Loucy (cell line): ENCODE results near the gene SFRP5.

Experiments used
- EZH2phosphoT487 ChIP-seq: fragments of 200-600 bp; IDR thresholded peaks from 2 replicates; pipeline ENCODE4 v1.6.1; 2018; ENCODE audit warnings: antibody characterized with exemption, mild to moderate bottlenecking, moderate library complexity, borderline replicate concordance
- TF ChIP-seq, protein P1 (sequence below): fragments of 200-600 bp; sonication (generic); conservative IDR thresholded peaks from 2 replicates; pipeline ENCODE4 v1.5.1; 2014; ENCODE audit warnings: mild to moderate bottlenecking, antibody characterized with exemption, low read length

DNA sequence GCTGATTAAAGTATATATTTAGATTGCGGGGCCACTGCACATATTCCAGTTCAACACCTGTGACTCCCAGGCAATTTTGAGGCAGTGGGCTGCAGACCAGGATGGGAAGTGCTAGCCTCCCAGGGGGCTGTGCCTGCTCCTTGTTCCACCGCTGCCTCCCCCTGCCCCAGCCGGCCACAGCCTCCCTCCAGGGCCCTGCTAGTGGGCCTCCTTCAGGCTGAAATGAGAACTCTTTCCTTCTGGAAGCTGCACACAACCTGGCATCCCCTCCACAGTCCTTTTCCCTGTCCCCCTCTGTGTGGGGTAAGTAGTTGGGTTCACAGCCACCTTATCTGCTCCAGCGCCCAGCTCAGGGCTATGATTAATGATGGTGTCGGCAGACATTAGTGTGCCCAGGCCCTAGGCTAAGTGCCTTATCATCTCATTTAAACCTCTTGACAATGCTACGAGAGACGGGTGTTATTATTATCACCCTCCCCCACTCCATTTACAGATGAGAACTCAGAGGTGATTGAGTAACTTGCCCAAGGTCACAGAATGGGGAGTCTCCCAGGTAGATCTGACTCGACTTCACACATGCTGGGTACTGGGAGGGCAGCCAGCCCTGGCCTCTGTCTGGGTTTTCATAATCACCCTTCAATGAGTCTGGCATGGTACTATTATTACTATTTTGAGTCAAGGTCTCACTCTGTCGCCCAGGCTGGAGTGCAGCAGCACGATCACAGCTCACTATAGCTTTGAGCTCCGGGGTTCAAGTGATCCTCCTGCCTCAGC, 10.8 kb upstream of the SFRP5 start:
- TF ChIP-seq, protein P1, sequence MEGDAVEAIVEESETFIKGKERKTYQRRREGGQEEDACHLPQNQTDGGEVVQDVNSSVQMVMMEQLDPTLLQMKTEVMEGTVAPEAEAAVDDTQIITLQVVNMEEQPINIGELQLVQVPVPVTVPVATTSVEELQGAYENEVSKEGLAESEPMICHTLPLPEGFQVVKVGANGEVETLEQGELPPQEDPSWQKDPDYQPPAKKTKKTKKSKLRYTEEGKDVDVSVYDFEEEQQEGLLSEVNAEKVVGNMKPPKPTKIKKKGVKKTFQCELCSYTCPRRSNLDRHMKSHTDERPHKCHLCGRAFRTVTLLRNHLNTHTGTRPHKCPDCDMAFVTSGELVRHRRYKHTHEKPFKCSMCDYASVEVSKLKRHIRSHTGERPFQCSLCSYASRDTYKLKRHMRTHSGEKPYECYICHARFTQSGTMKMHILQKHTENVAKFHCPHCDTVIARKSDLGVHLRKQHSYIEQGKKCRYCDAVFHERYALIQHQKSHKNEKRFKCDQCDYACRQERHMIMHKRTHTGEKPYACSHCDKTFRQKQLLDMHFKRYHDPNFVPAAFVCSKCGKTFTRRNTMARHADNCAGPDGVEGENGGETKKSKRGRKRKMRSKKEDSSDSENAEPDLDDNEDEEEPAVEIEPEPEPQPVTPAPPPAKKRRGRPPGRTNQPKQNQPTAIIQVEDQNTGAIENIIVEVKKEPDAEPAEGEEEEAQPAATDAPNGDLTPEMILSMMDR = 0 out of 2 replicates have a peak, but pooled peaks have one; percentile 16
- no peak for TF ChIP-seq EZH2phosphoT487
